ENCODE measurements around the gene TUBGCP3.
"Not testable (repeated sequence)": the region's sequence is repeated elsewhere in the genome, so short reads cannot be mapped to it uniquely, and the experiment has no call there.

TUBGCP3 gene

GRCh38 chr13:112587764-112588489 is at the start of gene TUBGCP3:
TUBGCP3 (minus strand) TSS chr13:112588153; CDS start chr13:112587980, 173 bp downstream.
- DNase-seq = peak; percentile 86

GRCh38 chr13:112637017-112637801 is 49.3 kb upstream of the TUBGCP3 start:
- DNase-seq = no peak

GRCh38 chr13:112636401-112636975 is 48.5 kb upstream of the TUBGCP3 start:
- no peak for DNase-seq

- no peak for DNase-seq
These were observed 47.4 kb upstream of the TUBGCP3 start for GRCh38 chr13:112635323-112635722.

- no peak for DNase-seq
These were observed 46.1 kb upstream of the TUBGCP3 start for GRCh38 chr13:112634102-112634501.

GRCh38 chr13:112630226-112630625 is 42.3 kb upstream of the TUBGCP3 start:
- not testable (repeated sequence) for DNase-seq

- no peak for DNase-seq
These were observed 41.2 kb upstream of the TUBGCP3 start for GRCh38 chr13:112629161-112629560.

- not testable (repeated sequence) for DNase-seq
These were observed 39.7 kb upstream of the TUBGCP3 start for GRCh38 chr13:112627613-112628012.

- no peak for DNase-seq
These were observed 39.2 kb upstream of the TUBGCP3 start for GRCh38 chr13:112627161-112627560.

GRCh38 chr13:112626761-112627160 is 38.8 kb upstream of the TUBGCP3 start:
- no peak for DNase-seq

- DNase-seq = no peak
These were observed 38.2 kb upstream of the TUBGCP3 start for GRCh38 chr13:112626124-112626523.

- DNase-seq = no peak
These were observed 37.7 kb upstream of the TUBGCP3 start for GRCh38 chr13:112625698-112626097.

- no peak for DNase-seq
These were observed 36.9 kb upstream of the TUBGCP3 start for GRCh38 chr13:112624602-112625430.

- no peak for DNase-seq
These were observed 36.1 kb upstream of the TUBGCP3 start for GRCh38 chr13:112624040-112624439.

GRCh38 chr13:112623051-112623711 is 35.2 kb upstream of the TUBGCP3 start:
- no peak for DNase-seq

- DNase-seq = no peak
These were observed 34.4 kb upstream of the TUBGCP3 start for GRCh38 chr13:112622375-112622774.

- no peak for DNase-seq
These were observed 32.0 kb upstream of the TUBGCP3 start for GRCh38 chr13:112619730-112620631.

GRCh38 chr13:112618501-112618900 is 30.5 kb upstream of the TUBGCP3 start:
- no peak for DNase-seq

GRCh38 chr13:112617754-112618375 is 29.9 kb upstream of the TUBGCP3 start:
- DNase-seq = no peak

GRCh38 chr13:112616586-112617362 is 28.8 kb upstream of the TUBGCP3 start:
- peak; percentile 21 for DNase-seq

Data from NCI-H1694 treated with DMSO at 0.1 percent for 48 hours (cell line).